Stimulated activated CD4-positive, alpha-beta T cell treated with anti-CD3 and anti-CD28 coated beads, Interleukin-12 subunit alpha, Interleukin-12 subunit beta, amount 100 ng/mL, for 4 hours (primary cell): ENCODE results near the gene ATP8B1.
"Not testable (repeated sequence)": the region's sequence is repeated elsewhere in the genome, so short reads cannot be mapped to it uniquely, and the experiment has no call there.

Experiments
- DNase-seq: peaks from one replicate; pipeline ENCODE4 v3.0.0-alpha.2; 2020

Gene ATP8B1

GRCh38 chr18:57762686-57763085 is 40.4 kb downstream of the ATP8B1 start:
- no peak for DNase-seq

GRCh38 chr18:57759650-57760049 is 43.5 kb downstream of the ATP8B1 start:
- no peak for DNase-seq

- DNase-seq = no peak
Observed at GRCh38 chr18:57755473-57756067, 47.5 kb downstream of the ATP8B1 start.

GRCh38 chr18:57754577-57755338 is 48.4 kb downstream of the ATP8B1 start:
- DNase-seq = no peak

GRCh38 chr18:57753063-57753462 is 50.1 kb downstream of the ATP8B1 start:
- DNase-seq = no peak

GRCh38 chr18:57749604-57749970 is 53.5 kb downstream of the ATP8B1 start:
- no peak for DNase-seq

- DNase-seq = no peak
Observed at GRCh38 chr18:57748770-57749603, 54.1 kb downstream of the ATP8B1 start.

GRCh38 chr18:57747809-57748680 is 55.1 kb downstream of the ATP8B1 start:
- DNase-seq = no peak

- DNase-seq = no peak
Observed at GRCh38 chr18:57744211-57744694, 58.9 kb downstream of the ATP8B1 start.

- DNase-seq = no peak
Observed at GRCh38 chr18:57743008-57743407, 60.1 kb downstream of the ATP8B1 start.

GRCh38 chr18:57741273-57741672 is 61.8 kb downstream of the ATP8B1 start:
- DNase-seq = no peak

- DNase-seq = no peak
Observed at GRCh38 chr18:57738078-57738477, 65.0 kb downstream of the ATP8B1 start.

- DNase-seq = no peak
Observed at GRCh38 chr18:57737400-57738060, 65.6 kb downstream of the ATP8B1 start.

- DNase-seq = not testable (repeated sequence)
Observed at GRCh38 chr18:57735042-57735441, 68.1 kb downstream of the ATP8B1 start.

- no peak for DNase-seq
Observed at GRCh38 chr18:57733861-57734260, 69.3 kb downstream of the ATP8B1 start.

- no peak for DNase-seq
Observed at GRCh38 chr18:57730146-57730545, 73.0 kb downstream of the ATP8B1 start.

- DNase-seq = no peak
Observed at GRCh38 chr18:57728941-57729511, 74.1 kb downstream of the ATP8B1 start.

- DNase-seq = no peak
Observed at GRCh38 chr18:57727952-57728807, 74.9 kb downstream of the ATP8B1 start.

- DNase-seq = not testable (repeated sequence)
Observed at GRCh38 chr18:57719211-57719935, 83.7 kb downstream of the ATP8B1 start.

GRCh38 chr18:57716549-57716948 is 86.6 kb downstream of the ATP8B1 start:
- no peak for DNase-seq
